ENCODE results near the gene UBASH3A. TPM values are rescaled to one million over a fixed set of nuclear protein-coding genes. Genes with fewer than 3 reads are reported as not detected.
"Not testable (repeated sequence)": the region's sequence is repeated elsewhere in the genome, so short reads cannot be mapped to it uniquely, and the experiment has no call there.

Gene UBASH3A
- total RNA-seq, 2 donors from 2014 or later: 0.23 to 1.8 TPM

GRCh38 chr21:42469272-42469671 is 65.6 kb downstream of the UBASH3A start:
- peaks cover 17% of the 10 kb centered on the region for H3K4me1 ChIP-seq (replicated peaks)
- TF ChIP-seq POLR2A (IDR thresholded peaks at IDR 0.05): no peak
- intact Hi-C loops (cut with DNase I): no loop called here
- H3K27me3 ChIP-seq (replicated peaks; ENCODE audit: insufficient read depth): no peaks in the 10 kb centered on the region
- DNase-seq (ENCODE audit: low spot score): no peak
- H3K9me3 ChIP-seq: no peaks in the 10 kb centered on the region
- 75% methylated on average over 2 of the region's 2 CpGs for WGBS
- no peak overlapping the region for H3K4me3 ChIP-seq
- no peaks in the 10 kb centered on the region for H3K36me3 ChIP-seq
- H3K27ac ChIP-seq: peak overlapping the region; percentile 58 to 71

- intact Hi-C loops (cut with DNase I); H3K36me3 ChIP-seq; H3K27me3 ChIP-seq (replicated peaks; ENCODE audit: insufficient read depth); H3K4me3 ChIP-seq; DNase-seq (ENCODE audit: low spot score); H3K9me3 ChIP-seq: not testable (repeated sequence)
- WGBS: 97% methylated on average over 4 of the region's 4 CpGs
- Histone ChIP-seq H3K27ac (peak overlapping the region; percentile 58 to 71), H3K4me1 (replicated peaks) (peaks cover 20% of the 10 kb centered on the region)
Observed at GRCh38 chr21:42469726-42470125, 66.0 kb downstream of the UBASH3A start.

DNA sequence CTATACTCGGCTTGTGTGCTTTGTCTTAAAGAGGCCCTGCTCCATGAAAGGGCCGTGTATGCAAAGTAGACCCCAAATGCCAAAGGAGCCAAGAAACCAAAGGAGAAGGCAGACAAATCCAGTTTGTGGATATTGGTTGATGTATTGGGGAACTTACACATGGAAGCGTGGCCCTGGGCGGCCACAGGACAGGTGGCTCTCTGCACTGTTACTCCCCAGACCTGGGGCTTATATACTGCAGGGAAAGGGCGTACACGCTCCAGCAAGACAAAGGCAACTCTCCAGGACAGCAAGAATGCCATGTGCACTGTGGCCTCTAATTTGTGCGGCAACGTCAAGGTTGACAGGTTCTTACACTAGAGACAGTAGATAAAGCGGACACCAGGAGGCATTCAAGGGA is 67.5 kb downstream of the UBASH3A start:
- no peak for DNase-seq (ENCODE audit: low spot score)
- TF ChIP-seq POLR2A (IDR thresholded peaks at IDR 0.05) (no peak), POLR2AphosphoS5 (IDR thresholded peaks at IDR 0.05) (no peak)
- TF ChIP-seq, protein P1, sequence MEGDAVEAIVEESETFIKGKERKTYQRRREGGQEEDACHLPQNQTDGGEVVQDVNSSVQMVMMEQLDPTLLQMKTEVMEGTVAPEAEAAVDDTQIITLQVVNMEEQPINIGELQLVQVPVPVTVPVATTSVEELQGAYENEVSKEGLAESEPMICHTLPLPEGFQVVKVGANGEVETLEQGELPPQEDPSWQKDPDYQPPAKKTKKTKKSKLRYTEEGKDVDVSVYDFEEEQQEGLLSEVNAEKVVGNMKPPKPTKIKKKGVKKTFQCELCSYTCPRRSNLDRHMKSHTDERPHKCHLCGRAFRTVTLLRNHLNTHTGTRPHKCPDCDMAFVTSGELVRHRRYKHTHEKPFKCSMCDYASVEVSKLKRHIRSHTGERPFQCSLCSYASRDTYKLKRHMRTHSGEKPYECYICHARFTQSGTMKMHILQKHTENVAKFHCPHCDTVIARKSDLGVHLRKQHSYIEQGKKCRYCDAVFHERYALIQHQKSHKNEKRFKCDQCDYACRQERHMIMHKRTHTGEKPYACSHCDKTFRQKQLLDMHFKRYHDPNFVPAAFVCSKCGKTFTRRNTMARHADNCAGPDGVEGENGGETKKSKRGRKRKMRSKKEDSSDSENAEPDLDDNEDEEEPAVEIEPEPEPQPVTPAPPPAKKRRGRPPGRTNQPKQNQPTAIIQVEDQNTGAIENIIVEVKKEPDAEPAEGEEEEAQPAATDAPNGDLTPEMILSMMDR (IDR thresholded peaks at IDR 0.05): no peak
- H3K4me1 ChIP-seq (replicated peaks): peaks cover 20% of the 10 kb centered on the region
- H3K27ac ChIP-seq: no peak overlapping the region
- H3K36me3 ChIP-seq: no peaks in the 10 kb centered on the region
- no peaks in the 10 kb centered on the region for H3K27me3 ChIP-seq (replicated peaks; ENCODE audit: insufficient read depth)
- intact Hi-C loops (cut with DNase I): no loop called here
- no peak overlapping the region for H3K4me3 ChIP-seq
- 96% methylated on average over 9 of the region's 9 CpGs for WGBS
- no peaks in the 10 kb centered on the region for H3K9me3 ChIP-seq

- 94% methylated on average over 13 of the region's 13 CpGs for WGBS
- intact Hi-C loops (cut with DNase I): no loop called here
Observed at GRCh38 chr21:42471716-42472330, 68.1 kb downstream of the UBASH3A start.

GRCh38 chr21:42472521-42472920 is 68.8 kb downstream of the UBASH3A start:
- no peaks in the 10 kb centered on the region for H3K27me3 ChIP-seq (replicated peaks; ENCODE audit: insufficient read depth)
- H3K27ac ChIP-seq: no peak overlapping the region
- 70% methylated on average over 7 of the region's 7 CpGs for WGBS
- no peak for DNase-seq (ENCODE audit: low spot score)
- H3K36me3 ChIP-seq: no peaks in the 10 kb centered on the region
- TF ChIP-seq, protein P1 (IDR thresholded peaks at IDR 0.05): no peak
- TF ChIP-seq POLR2AphosphoS5 (IDR thresholded peaks at IDR 0.05) (no peak), POLR2A (IDR thresholded peaks at IDR 0.05) (no peak)
- intact Hi-C loops (cut with DNase I): no loop called here
- peaks cover 15% of the 10 kb centered on the region for H3K4me1 ChIP-seq (replicated peaks)
- no peak overlapping the region for H3K4me3 ChIP-seq
- no peaks in the 10 kb centered on the region for H3K9me3 ChIP-seq

More at GRCh38 chr21:42471716-42472330, 68.1 kb downstream of the UBASH3A start:
- Histone ChIP-seq H3K27me3 (replicated peaks; ENCODE audit: insufficient read depth) (no peaks in the 10 kb centered on the region), H3K36me3 (no peaks in the 10 kb centered on the region), H3K27ac (no peak overlapping the region), H3K9me3 (no peaks in the 10 kb centered on the region), H3K4me1 (replicated peaks) (peaks cover 20% of the 10 kb centered on the region), H3K4me3 (no peak overlapping the region)
- no peak for DNase-seq (ENCODE audit: low spot score)
- TF ChIP-seq, protein P1 (IDR thresholded peaks at IDR 0.05): no peak
- TF ChIP-seq POLR2AphosphoS5 (IDR thresholded peaks at IDR 0.05) (no peak), POLR2A (IDR thresholded peaks at IDR 0.05) (no peak)

GRCh38 chr21:42473498-42474042 is 69.9 kb downstream of the UBASH3A start:
- intact Hi-C loops (cut with DNase I): no loop called here
- 94% methylated on average over 9 of the region's 9 CpGs for WGBS
- H3K36me3 ChIP-seq: no peaks in the 10 kb centered on the region
- no peaks in the 10 kb centered on the region for H3K27me3 ChIP-seq (replicated peaks; ENCODE audit: insufficient read depth)
- DNase-seq (ENCODE audit: low spot score): no peak
- TF ChIP-seq POLR2AphosphoS5 (IDR thresholded peaks at IDR 0.05): no peak
- TF ChIP-seq, protein P1 (IDR thresholded peaks at IDR 0.05): no peak
- TF ChIP-seq POLR2A (IDR thresholded peaks at IDR 0.05): no peak
- no peaks in the 10 kb centered on the region for H3K9me3 ChIP-seq
- H3K4me1 ChIP-seq (replicated peaks): peaks cover 10% of the 10 kb centered on the region
- no peak overlapping the region for H3K4me3 ChIP-seq
- H3K27ac ChIP-seq: no peak overlapping the region
